ENCODE measurements around the gene RUFY3.
"Not testable (repeated sequence)": the region's sequence is repeated elsewhere in the genome, so short reads cannot be mapped to it uniquely, and the experiment has no call there.

RUFY3 gene, protein sequence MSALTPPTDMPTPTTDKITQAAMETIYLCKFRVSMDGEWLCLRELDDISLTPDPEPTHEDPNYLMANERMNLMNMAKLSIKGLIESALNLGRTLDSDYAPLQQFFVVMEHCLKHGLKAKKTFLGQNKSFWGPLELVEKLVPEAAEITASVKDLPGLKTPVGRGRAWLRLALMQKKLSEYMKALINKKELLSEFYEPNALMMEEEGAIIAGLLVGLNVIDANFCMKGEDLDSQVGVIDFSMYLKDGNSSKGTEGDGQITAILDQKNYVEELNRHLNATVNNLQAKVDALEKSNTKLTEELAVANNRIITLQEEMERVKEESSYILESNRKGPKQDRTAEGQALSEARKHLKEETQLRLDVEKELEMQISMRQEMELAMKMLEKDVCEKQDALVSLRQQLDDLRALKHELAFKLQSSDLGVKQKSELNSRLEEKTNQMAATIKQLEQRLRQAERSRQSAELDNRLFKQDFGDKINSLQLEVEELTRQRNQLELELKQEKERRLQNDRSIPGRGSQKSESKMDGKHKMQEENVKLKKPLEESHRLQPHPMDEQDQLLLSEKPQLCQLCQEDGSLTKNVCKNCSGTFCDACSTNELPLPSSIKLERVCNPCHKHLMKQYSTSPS

DNA sequence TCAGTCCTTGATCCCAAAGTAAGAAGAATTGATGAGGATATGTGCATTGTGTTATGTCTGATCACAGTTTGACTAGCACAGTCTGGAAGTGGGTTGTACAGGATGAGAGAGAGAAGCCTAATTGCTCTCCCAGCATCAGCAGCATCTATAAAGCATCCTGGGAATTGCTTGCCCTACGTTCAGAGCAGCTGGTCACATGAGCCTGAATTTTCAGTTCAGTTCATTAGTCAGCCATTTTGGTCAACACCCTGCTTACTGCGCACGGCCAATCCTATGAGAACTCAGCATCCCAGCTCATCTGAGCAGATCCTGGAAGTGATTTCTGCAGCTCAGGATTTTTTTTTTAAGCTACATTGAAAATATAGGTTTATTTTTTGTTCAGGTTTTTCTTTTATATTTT, at the start of gene RUFY3:
Gene RUFY3 (plus strand): TSS at position 218 of the 400 bp plus-strand sequence. CDS start 610 bp downstream, outside the sequence.
- no peak for DNase-seq (ENCODE audit: low spot score)

DNA sequence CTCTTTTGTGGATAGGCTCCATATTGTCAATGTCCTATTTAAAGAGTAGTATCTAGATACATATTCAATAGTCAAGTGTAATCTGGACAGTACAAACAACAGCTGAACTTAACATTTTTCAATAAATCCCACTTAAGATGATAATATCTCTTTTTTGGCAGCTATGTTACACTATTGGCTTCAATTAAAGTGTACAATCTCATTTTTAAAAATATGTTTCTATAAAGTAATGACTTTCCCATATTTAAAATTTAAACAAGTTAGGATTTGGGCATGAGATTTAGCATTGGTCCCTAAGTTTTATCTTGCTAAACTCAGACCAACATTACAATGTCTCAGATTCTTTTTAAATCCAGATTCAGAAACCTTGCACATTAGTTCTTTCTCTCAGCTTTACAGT, 47.6 kb upstream of the RUFY3 start:
- DNase-seq (ENCODE audit: low spot score): no peak

DNA sequence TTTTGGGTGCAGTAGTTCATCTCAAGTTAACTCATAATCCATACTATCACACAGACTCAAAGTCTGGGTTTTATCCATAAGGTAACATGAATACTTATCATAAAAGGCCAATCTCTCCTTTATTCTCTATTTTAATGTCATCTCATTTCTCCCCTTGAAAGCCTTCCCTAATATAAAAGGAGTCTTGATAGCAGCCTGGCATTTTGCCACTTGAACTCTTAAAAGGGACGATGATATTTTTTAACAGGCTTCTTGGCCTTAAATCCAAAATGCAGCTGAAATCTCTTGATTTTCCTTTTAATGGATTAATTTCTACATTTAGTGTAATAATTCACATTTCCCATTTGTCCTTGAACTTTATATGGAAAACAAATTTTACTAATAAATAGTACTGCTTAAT, 47.0 kb upstream of the RUFY3 start:
- DNase-seq (ENCODE audit: low spot score): no peak

DNA sequence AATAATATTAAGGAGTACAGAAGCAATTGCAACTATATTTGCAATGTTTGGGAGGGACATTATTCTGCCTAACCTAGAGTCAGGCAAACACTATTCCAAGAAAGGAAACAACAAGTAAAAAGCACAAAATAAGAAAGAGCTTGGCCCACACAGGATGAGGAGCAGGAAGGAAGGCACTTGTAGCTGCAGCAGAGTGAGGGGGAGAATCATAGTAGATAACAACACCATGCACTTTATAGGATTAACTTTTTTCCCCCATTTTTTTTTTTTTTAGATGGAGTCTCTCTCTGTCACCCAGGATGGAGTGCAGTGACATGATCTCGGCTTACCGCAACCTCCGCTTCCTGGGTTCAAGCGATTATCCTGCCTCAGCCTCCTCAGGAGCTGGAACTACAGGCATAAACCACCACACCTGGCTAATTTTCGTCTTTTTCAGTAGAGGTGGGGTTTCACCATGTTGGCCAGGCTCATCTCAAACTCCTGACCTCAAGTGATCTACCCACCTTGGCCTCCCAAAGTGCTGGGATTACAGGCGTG, 45.1 kb upstream of the RUFY3 start:
- peak; percentile 51 for DNase-seq (ENCODE audit: low spot score)

DNA sequence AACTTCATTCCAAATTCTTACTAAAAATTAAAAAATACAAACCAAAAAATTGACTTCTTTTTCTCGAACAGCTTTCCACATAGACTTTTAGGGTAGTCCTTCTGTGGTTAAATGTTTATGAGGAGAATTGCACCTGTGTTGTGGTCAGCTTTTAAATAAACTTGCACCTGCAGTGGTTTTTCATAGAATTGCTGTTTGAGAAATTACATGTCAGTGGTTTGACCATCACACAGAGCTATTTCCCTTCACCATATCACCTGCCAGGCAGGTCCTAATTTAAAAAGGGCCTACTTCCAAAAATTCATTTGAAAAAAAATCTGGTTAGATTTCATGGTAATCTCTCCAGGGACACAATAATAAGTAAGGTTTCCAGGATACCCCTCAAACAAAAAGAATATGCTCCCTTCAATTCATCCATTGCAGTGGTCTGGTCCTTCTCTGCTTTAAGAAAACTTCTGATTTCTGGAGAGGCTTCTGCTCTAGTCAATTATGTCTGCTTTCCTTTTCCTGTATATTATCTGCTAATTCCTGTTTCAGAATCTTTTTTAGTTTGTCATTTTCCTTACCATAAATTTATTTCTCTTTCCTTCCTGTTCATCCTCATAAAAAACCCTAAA, 43.3 kb upstream of the RUFY3 start:
- peak; percentile 93 for DNase-seq (ENCODE audit: low spot score)

DNA sequence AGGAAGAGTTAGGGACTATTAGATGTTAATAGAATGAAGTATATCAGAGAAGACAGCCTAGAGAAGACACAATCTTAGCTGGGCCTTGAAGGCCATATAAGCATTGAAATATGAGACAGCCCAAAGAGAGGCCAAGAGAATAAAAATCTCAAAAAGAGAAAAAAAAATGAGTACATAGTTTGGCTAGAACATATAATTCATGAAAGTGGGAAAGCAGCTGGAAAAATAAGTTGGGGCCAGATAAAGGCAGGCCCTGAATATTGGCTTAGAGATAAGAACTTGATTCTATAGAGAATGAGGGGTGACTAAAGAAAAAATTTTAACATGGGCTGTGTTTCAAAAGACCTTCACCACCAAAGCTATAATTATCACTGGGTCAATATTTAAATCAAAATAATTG, 40.8 kb upstream of the RUFY3 start:
- DNase-seq (ENCODE audit: low spot score): no peak

DNA sequence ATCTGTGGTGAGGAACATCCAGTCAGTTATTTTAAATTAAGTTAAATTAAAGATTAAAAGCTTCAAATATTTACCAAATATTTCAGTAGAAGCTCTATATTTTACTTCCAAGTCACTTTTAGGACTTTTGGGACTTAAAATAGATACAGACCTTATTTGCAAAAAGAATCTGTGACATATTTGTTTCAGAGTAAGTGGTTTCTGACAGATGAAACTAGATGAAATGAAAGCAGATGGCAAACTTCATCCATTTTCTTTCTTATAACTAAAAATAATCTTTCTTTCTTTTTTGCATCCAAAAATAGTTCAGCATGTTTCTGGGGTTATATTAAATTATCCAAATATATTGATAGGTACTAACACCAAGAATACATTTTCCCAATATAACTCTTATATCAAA, 40.1 kb upstream of the RUFY3 start:
- DNase-seq (ENCODE audit: low spot score): peak; percentile 50

DNA sequence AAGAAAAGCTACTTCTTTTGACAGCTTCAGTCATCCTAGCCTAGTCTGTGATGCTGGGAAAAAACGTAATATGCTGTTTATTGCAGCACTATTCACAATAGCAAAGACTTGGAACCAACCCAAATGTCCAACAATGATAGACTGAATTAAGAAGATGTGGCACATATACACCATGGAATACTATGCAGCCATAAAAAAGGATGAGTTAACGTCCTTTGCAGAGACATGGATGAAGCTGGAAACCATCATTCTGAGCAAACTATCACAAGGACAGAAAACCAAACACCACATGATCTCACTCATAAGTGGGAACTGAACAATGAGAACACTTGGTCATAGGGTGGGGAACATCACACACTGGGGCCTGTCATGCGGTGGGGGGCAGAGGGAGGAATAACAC, 39.6 kb upstream of the RUFY3 start:
- not testable (repeated sequence) for DNase-seq (ENCODE audit: low spot score)

DNA sequence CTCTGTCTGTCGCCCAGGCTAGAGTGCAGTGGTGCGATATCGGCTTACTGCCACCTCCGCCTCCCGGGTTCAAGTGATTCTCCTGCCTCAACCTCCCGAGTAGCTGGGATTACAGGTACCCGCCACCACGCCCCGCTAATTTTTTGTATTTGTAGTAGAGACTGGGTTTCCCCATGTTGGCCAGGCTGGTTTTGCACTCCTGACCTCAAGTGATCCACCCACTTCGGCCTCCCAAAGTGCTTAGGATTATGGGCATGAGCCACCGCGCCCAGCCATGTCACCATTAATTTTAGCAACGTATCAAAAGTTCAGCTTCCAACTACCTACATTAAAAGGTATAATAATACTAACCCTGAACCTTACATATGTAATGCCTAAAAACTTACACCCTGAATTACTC, 34.4 kb upstream of the RUFY3 start:
- no peak for DNase-seq (ENCODE audit: low spot score)

DNA sequence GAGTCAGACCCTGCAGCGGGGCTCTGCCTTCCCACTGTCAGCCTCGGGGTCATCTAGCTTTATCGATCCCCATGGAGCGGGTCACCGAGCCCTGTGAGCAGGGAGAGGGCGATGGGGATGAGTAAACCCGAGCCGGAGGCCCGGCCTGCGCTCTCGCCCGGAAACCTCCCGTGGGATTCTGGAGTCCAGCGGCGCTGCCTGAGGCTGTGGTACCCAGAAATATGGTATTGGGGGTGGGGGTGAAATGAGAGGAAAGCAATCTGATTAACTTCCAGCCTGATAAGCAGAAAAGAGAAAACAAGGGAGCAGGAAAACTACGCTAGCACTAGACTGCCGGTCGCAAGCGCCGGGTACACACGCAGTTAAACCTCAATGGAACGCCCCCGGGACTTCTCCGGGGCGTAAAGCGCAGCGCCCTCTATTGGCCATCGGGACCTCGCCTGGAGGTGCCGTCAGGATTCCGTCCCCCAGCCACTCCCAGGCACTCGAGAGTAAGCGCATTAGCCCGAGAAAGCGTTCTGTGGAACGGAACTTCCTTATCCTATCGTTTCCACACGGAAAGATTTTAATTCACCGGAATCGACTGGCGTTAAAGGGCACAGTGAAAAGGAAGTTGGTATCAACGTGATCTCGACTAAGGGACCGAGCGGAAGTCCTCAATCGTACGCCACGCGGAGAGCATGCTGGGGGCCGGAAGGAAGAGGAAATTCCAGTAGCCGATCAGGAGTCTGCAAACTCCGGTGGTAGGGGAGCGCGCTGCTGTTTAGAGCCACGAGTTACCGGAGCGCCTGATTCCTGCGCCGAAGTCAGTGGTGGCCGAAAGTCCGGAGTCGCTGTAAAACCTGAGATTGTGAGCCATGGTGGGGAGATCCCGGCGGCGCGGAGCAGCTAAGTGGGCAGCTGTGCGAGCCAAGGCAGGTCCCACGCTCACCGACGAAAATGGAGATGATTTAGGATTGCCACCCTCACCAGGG, 33.7 kb upstream of the RUFY3 start, which contains the start of gene UTP3:
Gene UTP3 (plus strand): TSS at position 712 of the 974 bp plus-strand sequence. CDS start 146 bp downstream, at position 858.
- peak; percentile 97 for DNase-seq (ENCODE audit: low spot score)

DNA sequence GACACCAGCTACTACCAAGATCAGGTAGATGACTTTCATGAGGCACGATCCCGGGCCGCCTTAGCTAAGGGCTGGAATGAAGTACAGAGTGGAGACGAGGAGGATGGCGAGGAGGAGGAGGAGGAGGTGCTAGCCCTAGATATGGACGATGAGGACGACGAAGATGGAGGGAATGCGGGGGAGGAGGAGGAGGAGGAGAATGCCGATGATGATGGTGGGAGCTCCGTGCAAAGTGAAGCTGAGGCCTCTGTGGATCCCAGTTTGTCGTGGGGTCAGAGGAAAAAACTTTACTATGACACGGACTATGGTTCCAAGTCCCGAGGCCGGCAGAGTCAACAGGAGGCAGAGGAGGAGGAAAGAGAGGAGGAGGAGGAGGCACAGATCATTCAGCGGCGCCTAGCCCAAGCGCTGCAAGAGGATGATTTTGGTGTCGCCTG, 33.0 kb upstream of the RUFY3 start:
- DNase-seq (ENCODE audit: low spot score): no peak

DNA sequence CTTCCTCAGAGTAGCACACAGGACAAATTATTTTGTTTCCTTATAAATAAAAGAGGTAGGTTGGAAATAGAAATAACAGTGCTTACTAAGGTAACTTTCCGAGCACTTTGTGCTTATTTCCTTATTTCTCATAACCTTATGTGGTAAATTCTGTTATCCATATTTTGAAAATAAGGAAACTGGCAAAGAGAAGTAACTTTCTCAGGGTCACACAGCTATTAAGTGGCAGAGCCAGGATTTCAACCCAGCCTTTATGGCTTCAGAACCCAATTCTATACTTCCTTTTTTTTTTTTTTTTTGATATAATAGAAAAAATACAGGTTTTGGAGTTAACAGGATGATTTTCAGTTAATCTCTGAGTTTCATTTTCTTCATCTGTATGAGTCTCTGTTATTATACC, 30.1 kb upstream of the RUFY3 start:
- no peak for DNase-seq (ENCODE audit: low spot score)

DNA sequence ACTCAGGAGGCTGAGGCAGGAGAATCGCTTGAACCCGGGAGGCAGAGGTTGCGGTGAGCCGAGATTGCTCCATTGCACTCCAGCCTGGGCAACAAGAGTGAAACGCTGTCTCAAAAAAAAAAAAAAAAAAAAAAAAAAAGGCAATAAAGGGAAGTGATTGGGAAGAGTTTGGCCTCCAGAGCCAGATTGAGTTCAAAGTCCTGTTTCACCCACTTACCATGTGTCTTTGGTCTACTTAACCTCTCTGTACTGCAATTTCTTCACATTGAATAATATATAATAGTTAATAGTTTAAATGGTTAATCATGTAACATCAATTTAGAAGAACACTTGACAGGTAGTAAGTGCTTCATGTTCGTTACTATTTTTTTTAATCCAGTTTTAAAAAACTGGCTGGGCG, 27.1 kb upstream of the RUFY3 start:
- DNase-seq (ENCODE audit: low spot score): not testable (repeated sequence)

DNA sequence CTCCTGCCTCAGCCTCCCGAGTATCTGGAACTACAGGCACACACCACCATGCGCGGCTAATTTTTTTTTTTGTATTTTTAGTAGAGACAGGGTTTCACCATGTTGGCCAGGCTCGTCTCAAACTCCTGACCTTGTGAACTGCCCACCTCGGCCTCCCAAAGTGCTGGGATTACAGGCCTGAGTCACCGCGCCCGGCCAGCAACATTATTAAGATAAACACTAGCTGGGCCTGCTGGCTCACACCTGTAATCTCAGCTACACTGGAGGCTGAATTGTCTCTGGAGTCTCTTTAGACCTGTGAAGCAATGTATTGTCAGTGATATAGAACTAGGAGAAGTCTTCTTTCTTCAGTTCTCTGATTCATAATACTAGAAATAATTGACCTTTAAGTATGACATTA, 23.3 kb upstream of the RUFY3 start:
- not testable (repeated sequence) for DNase-seq (ENCODE audit: low spot score)

DNA sequence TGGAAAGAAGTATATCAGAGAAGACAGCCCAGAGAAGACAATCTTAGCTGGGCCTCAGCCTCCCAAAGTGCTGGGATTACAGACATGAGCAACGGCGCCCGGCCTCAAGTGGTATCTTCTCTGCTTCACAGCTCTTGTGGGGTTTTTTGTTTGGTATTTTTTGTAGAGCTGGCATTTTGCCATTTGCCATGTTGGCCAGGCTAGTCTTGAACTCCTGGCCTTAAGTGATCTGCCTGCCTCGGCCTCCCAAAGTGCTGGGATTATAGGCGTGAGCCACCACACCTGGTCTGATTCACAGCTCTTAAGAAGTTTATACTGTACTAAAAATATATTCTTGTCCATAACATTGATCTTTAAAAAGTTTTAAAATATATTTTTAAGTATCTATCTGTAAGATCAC, 21.1 kb upstream of the RUFY3 start:
- DNase-seq (ENCODE audit: low spot score): no peak

DNA sequence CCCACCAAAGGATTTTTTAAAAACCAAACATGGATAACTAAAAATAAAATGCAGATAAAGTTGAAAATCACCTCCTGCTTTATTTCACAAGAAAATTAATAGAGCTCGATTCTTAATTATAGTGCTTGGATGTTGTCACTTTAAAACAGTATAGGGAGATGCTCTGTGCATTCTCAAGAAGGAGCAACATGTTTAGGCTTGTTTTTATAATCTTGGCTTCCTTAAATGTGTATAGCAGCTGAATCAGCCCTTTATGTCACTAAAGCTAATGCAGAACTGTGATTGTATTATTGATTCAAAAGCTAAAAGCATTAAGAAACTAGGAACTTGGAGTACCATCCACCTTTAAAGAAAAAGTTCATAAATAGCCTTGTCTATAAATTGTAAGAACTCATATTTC, 20.5 kb upstream of the RUFY3 start:
- DNase-seq (ENCODE audit: low spot score): no peak

DNA sequence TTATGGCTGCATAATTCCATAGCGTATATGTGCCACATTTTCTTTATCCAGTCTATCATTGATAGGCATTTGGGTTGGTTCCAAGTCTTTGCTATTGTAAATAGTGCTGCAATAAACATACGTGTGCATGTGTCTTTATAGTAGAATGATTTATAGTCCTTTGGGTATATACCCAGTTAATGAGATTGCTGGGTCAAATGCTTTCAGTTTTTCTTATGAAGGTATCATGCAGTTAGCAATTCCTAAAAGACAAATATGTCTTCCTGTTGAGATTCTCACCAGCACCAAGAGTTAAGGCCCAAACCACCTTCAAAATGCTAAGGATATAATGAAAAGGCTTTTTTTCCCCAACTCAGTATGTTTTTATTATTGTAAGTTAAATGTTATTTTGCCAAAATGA, 19.2 kb upstream of the RUFY3 start:
- not testable (repeated sequence) for DNase-seq (ENCODE audit: low spot score)

DNA sequence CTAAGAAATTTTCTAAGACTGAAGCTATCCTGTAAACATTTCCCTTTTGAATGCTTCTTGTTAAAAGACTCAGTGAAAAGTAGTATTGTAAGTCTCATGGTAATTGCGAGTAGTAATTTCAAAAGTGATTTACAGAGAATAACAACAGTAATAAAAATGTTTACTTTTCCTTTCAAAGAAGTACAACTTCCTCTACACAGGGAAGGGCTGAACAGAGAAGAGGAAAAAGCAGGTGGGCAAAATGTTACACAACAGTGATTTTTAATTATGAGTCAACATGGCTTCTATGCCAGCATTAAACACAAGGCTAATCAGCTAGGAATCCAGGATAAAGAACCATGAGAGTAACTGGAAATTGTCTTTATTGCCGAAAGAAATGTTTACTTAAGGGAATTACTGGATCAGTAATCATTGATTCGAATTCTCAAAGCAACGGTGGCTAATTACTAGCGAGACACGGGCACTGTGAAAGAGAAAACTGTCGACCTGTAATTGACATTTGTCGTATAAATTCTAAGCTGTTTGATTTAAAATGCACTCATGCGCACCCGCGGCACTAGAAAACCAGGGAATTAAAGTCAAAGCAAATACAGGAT, 18.0 kb upstream of the RUFY3 start:
- DNase-seq (ENCODE audit: low spot score): peak; percentile 65

DNA sequence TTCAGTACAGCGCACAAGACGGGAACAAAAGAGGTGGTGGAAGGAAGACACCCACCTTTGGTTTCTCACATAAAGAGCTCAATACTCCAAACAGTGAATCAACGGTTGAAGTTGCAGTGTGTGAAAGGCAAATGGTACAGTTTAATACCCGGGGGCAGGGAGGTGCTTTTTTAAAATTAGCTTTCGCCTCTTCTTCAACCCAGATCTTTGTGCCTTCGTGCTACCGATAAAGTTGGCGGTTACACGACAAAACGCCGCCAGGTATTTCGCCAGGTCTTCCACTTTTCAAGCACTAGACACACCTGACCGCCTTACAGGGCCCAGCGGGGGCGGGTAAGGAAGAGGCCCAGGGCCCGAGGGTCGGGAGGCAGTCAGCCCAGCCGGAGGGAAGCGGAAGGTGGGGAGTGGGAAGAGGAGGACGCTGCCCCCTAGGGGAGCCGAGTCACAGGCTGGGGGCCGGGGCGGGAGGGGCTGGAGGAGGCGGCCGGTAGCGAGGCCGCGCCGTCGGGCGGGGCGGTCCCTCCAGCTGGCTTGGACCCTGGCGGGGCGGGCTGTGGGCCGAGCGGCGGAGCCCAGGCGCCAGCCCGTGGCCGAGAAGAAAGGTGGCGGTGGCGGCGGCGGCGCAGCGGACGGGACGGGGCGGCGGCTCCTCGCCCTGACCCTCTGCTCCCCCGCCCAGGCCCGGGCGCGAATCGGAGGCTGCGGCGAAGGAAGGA, 17.4 kb upstream of the RUFY3 start:
- DNase-seq (ENCODE audit: low spot score): peak; percentile 76

DNA sequence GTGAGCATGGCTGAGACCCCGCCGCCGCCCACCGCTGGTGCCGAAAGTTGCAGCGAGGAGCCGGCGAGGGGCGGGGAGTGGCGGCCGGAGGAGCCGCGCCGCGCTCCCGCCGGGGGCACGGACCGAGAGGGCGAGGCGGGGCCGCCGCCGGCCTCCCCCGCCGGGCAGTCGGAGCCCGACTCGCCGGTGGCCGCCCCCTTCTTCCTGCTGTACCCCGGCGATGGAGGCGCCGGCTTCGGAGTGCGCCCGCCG, 16.9 kb upstream of the RUFY3 start:
- DNase-seq (ENCODE audit: low spot score): no peak

Measured in NAMALWA (cell line).